NCI-H524 treated with DMSO at 0.1 percent for 48 hours (cell line): ENCODE data around the gene ANKFY1.
"Not testable (repeated sequence)": the region's sequence is repeated elsewhere in the genome, so short reads cannot be mapped to it uniquely, and the experiment has no call there.

Source experiments
- DNase-seq: peaks from one replicate; lab custom pipeline; 2025; lab: John Stamatoyannopoulos, UW

ANKFY1 gene

GRCh38 chr17:4261452-4261851 is 2.3 kb downstream of the ANKFY1 start:
- DNase-seq: no peak

GRCh38 chr17:4258867-4259266 is 4.9 kb downstream of the ANKFY1 start:
- no peak for DNase-seq

DNA sequence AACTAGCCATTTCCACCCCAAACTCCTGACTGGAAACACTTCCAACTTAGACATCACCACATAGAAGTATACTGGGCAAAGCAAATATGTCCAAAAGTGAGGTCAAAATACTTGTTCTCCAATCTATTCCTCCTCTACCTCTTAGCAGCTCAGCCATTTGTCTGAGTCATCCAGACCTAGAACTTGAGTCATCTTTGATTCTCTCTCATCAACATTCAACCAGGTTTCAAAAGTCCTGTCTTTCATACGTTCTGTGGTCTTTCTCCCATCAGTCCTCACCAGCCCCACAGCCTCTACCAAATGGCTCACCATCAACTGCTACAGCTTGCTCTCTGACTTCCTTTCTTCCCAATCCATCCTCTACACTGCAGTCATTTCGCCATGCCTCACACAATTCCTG is 6.8 kb downstream of the ANKFY1 start:
- DNase-seq: no peak

- DNase-seq: not testable (repeated sequence)
Measured at GRCh38 chr17:4255271-4255670, 8.5 kb downstream of the ANKFY1 start.

DNA sequence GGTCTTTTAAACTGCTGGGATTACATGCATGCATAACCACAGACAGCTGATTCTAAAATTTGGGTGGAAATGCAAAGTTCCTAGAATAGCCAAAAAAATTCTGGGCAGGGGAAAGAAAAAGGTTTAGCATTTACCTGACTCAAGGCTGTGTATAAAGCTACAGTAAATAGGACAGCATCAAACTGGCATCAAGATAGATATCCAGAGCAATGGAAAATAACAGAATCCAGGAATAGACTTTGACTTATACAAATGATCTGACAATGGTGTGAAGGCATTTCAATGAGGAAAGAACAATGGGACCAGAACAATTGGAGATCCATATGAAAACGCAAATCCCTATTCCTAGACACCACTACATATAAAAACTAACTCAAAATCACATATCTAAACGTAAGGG is 12.9 kb downstream of the ANKFY1 start:
- no peak for DNase-seq

GRCh38 chr17:4249452-4250029 is 14.2 kb downstream of the ANKFY1 start:
- no peak for DNase-seq

DNA sequence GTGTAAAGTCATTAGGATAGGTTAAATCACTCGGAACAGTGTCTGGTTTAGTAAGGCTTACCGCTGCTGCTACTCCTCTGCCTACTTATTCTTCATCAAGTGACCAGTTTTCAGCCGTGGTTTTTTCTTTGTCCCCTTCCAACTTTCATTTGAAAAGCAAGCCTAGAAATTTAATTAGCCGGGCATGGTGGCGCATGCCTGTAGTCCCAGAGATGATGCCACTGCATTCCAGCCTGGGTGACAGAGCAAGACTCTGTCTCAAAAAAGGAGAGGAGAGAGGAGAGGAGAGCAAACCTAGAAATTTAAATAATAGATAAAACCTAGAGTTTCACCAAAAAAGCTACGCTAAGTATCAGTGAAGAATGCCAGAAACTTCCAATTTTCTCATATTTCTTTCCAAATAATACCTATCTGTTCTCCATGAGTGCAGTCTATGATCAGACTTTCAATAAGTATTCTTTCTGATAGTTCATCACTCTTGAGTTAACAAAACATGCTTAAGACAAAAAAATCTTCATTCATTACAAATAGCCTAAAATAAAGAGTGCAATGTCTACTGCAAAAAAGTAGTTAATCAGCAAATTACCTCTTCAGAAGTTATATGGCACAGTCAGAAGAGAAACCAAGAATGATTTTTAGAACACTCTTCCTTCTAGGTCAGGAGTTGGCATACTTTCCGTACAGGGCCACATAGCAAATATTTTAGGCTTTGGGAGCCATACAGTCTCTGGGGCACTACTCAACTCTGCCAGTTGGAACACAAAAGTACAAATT is 15.1 kb downstream of the ANKFY1 start:
- DNase-seq: no peak

DNA sequence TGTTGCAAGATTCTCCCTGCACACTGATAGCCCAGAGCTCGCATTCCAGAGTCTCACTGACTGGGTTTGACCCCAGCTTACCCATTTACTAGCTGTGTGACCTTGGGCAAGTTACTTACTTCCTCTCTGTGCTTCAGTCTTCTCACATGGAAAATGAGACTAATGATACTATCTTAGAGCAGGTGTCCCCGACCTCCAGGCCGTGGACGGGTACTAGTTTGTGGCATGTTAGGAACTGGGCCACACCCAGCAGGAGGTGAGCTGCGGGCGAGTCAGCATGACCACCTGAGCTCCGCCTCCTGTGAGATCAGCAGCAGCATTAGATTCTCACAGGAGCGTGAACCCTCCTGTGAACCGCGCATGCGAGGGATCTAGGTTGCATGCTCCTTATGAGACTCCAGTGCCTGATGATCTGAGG is 15.8 kb downstream of the ANKFY1 start:
- no peak for DNase-seq

- DNase-seq: no peak
Measured at GRCh38 chr17:4247361-4247970, 16.3 kb downstream of the ANKFY1 start.

DNA sequence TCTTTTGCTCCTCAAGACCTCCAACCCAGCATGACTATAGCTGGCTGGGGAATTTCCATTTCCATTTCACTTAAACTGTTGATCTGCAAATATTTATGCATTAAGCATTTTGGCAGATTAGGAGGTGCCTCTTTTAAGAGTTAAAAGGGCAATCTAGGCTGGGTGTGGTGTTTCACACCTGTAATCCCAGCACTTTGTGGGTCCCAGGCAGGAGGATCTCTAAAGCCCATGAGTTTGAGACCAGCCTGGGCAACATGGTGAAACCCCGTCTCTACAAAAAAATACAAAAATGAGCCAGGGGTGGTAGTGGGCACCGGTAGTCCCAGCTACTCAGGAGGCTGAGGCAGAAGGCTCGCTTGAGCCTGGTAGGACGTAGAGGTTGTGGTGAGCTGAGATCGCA is 17.1 kb downstream of the ANKFY1 start:
- DNase-seq: no peak

DNA sequence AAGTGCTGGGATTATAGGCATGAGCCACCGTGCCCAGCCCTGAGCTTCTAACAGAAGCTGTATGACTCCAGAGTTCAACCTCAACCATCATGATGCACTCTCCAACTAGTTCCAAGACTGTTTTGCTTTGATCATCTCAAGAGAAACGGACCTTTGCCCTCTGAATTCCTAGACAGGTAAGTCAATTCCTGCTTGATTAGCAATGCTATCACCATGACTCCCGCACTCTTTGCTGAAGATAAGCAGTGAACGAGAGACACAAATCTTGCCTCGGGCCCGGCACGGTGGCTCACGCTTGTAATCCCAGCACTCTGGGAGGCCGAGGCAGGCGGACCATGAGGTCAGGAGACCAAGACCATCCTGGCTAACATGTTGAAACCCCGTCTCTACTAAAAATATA is 22.2 kb downstream of the ANKFY1 start:
- no peak for DNase-seq

- DNase-seq: no peak
Measured at GRCh38 chr17:4236456-4236855, 27.3 kb downstream of the ANKFY1 start.

- no peak for DNase-seq
Measured at GRCh38 chr17:4235372-4236279, 28.2 kb downstream of the ANKFY1 start.

- DNase-seq: no peak
Measured at GRCh38 chr17:4234401-4234800, 29.4 kb downstream of the ANKFY1 start.

DNA sequence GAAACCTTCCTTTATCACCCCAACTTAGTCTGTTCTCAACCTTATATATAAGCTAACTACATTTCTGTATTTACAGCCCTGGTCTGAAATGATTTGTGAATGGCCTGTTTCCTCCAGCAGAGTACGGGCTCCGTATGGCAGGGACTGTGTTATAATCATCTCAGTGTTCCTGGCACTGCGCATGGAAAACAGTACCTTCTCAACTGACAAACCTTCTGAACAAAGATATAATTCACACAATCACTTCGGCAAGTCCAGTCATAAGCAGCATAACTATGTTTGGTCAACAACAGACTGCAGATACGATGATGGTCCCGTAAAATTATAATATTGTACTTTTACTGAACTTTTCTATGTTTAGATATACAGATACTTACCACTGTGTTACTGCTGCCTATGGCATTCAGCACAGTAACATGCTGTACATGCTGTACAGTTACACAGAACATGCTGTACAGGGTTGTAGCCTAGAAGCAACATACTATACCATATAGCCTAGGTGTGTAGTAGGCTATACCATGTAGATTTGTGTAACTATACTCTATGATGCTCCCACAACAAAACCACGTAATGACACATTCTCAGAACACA is 30.0 kb downstream of the ANKFY1 start:
- no peak for DNase-seq

- no peak for DNase-seq
Measured at GRCh38 chr17:4232168-4232813, 31.5 kb downstream of the ANKFY1 start.

GRCh38 chr17:4229627-4230541 is 33.9 kb downstream of the ANKFY1 start:
- no peak for DNase-seq

- no peak for DNase-seq
Measured at GRCh38 chr17:4221899-4222659, 41.7 kb downstream of the ANKFY1 start.

DNA sequence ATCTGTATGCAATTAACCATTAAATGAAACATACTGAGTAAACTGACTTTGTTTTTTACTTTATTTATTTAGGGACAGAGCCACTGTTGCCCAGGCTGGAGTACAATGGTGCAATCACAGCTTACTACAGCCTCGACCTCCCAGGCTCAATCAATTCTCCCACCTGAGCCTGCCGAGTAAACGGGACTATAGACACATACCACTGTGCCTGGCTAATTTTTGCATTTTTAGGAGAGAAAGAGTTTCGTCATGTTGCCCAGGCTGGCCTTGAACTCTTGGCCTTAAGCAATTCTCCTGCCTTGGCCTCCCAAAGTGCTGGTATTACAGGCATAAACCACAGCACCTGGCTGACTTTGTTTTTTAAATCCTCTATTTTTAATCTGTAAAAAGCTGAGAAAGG is 42.6 kb downstream of the ANKFY1 start:
- no peak for DNase-seq

DNA sequence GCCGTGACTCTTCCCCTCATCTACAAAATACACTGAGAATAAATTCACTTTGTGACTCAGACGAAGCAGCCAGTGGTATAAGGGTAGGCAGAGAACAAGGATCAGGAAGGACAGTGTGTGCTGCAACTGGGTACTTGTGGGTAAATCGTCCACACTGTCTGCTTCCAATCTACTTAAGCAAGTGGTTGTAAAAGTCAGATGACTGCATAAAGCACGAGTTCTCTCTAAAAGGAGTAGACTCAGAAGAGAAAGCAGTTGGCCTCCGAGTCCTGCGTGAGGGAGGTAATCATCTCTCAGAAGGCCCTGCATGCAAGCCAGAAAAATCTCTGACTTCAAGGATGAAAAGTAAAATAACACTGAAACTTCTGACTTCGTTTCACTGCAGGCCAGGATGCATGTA is 43.1 kb downstream of the ANKFY1 start:
- no peak for DNase-seq
